ENCODE data around the gene SBF2. TPM values are rescaled to one million over a fixed set of nuclear protein-coding genes. Genes with fewer than 3 reads are reported as not detected.

SBF2 gene
- polyA plus RNA-seq, 1 donor (not counting 4 experiments of a cell fraction or from before 2014, with no cell fraction given): 24.5 TPM

- Histone ChIP-seq H3K9me3 (ENCODE audit: control insufficient read depth, low read depth, low read length) (no peaks in the 10 kb centered on the region), H4K20me1 (ENCODE audit: control insufficient read depth, extremely low read depth, insufficient read depth, low read length) (no peaks in the 10 kb centered on the region), H3K27ac (ENCODE audit: control insufficient read depth, insufficient read depth, low read length) (no peak overlapping the region), H3K9me1 (ENCODE audit: control insufficient read depth, extremely low read depth, insufficient read depth, low read length) (no peaks in the 10 kb centered on the region), H3K4me3 (ENCODE audit: control insufficient read depth in 2 of 3, extremely low read depth in 1 of 3, insufficient read depth in 2 of 3, low read depth in 1 of 3, low read length in 3 of 3) (no peak overlapping the region), H3K27me3 (ENCODE audit: control insufficient read depth, extremely low read depth, insufficient read depth, low read length) (no peaks in the 10 kb centered on the region), H3K79me2 (ENCODE audit: control insufficient read depth, insufficient read depth, low read length) (no peaks in the 10 kb centered on the region), H3K4me2 (ENCODE audit: control insufficient read depth, extremely low read depth, insufficient read depth, low read depth, low read length) (no peak overlapping the region), H3K9ac (ENCODE audit: control insufficient read depth, extremely low read depth, insufficient read depth, low read length) (no peak overlapping the region), H3K4me1 (ENCODE audit: control insufficient read depth, extremely low read depth, insufficient read depth, low read length) (peaks cover 3% of the 10 kb centered on the region), H2AFZ (ENCODE audit: control insufficient read depth, low read length) (no peak overlapping the region), H3K36me3 (ENCODE audit: control insufficient read depth in 2 of 2, extremely low read depth in 1 of 2, insufficient read depth in 2 of 2, low read length in 2 of 2) (peaks cover 3 to 4% of the 10 kb centered on the region in 2 experiments)
- dilution Hi-C loops (cut with MboI; ENCODE audit: extremely low pct_ligation_motif_present, low sequenced_read_pairs): no loop called here
- FAIRE-seq: no peak
- TF ChIP-seq CTCF (optimal IDR thresholded peaks at IDR 0.05 in 1 of 3, IDR thresholded peaks at IDR 0.05 in 1 of 3, conservative IDR thresholded peaks at IDR 0.05 in 1 of 3; ENCODE audit: extremely low read depth in 1 of 3, insufficient read depth in 2 of 3, low read length in 3 of 3) (no peak), EZH2 (IDR thresholded peaks at IDR 0.05; ENCODE audit: low read length) (no peak)
- no peak for DNase-seq (ENCODE audit: low read depth, low spot score)
These were observed 339.9 kb downstream of the SBF2 start for GRCh38 chr11:9953994-9954626.

- H3K9me3 ChIP-seq (ENCODE audit: control insufficient read depth, low read depth, low read length): no peaks in the 10 kb centered on the region
- H2AFZ ChIP-seq (ENCODE audit: control insufficient read depth, low read length): no peak overlapping the region
- H3K4me1 ChIP-seq (ENCODE audit: control insufficient read depth, extremely low read depth, insufficient read depth, low read length): peaks cover 3% of the 10 kb centered on the region
- no peaks in the 10 kb centered on the region for H3K36me3 ChIP-seq (ENCODE audit: control insufficient read depth in 2 of 2, extremely low read depth in 1 of 2, insufficient read depth in 2 of 2, low read length in 2 of 2)
- no peaks in the 10 kb centered on the region for H3K9me1 ChIP-seq (ENCODE audit: control insufficient read depth, extremely low read depth, insufficient read depth, low read length)
- H3K9ac ChIP-seq (ENCODE audit: control insufficient read depth, extremely low read depth, insufficient read depth, low read length): no peak overlapping the region
- dilution Hi-C loops (cut with MboI; ENCODE audit: extremely low pct_ligation_motif_present, low sequenced_read_pairs): no loop called here
- DNase-seq (ENCODE audit: low read depth, low spot score) (no peak), FAIRE-seq (no peak)
- TF ChIP-seq CTCF (optimal IDR thresholded peaks at IDR 0.05 in 1 of 3, IDR thresholded peaks at IDR 0.05 in 1 of 3, conservative IDR thresholded peaks at IDR 0.05 in 1 of 3; ENCODE audit: extremely low read depth in 1 of 3, insufficient read depth in 2 of 3, low read length in 3 of 3) (no peak), EZH2 (IDR thresholded peaks at IDR 0.05; ENCODE audit: low read length) (no peak)
- H3K27ac ChIP-seq (ENCODE audit: control insufficient read depth, insufficient read depth, low read length): no peak overlapping the region
- H4K20me1 ChIP-seq (ENCODE audit: control insufficient read depth, extremely low read depth, insufficient read depth, low read length): no peaks in the 10 kb centered on the region
- no peaks in the 10 kb centered on the region for H3K79me2 ChIP-seq (ENCODE audit: control insufficient read depth, insufficient read depth, low read length)
- H3K4me2 ChIP-seq (ENCODE audit: control insufficient read depth, extremely low read depth, insufficient read depth, low read depth, low read length): no peak overlapping the region
- H3K4me3 ChIP-seq (ENCODE audit: control insufficient read depth in 2 of 3, extremely low read depth in 1 of 3, insufficient read depth in 2 of 3, low read depth in 1 of 3, low read length in 3 of 3): no peak overlapping the region
- no peaks in the 10 kb centered on the region for H3K27me3 ChIP-seq (ENCODE audit: control insufficient read depth, extremely low read depth, insufficient read depth, low read length)
These were observed 341.4 kb downstream of the SBF2 start for GRCh38 chr11:9952511-9953196.

Data from keratinocyte (primary cell).